IMR-90 (cell line): ENCODE data around the gene IFIT1B. TPM values are rescaled to one million over a fixed set of nuclear protein-coding genes. Genes with fewer than 3 reads are reported as not detected.

Source experiments
- ATAC-seq: fragments of 200-7000 bp; cut with Tn5 transposase; 2 replicates; pipeline ENCODE4 v1.9.1; 2020; ENCODE audit warnings: low read depth, mild to moderate bottlenecking, moderate library complexity
- BruUV-seq: library from RNA; stranded (reverse); fragments of 400-500 nt; replicated peaks from 2 replicates; lab custom pipeline; 2021; lab: Mats Ljungman, UMichigan
- CTCF ChIA-PET: fragments of 300-600 bp; formaldehyde crosslinking; extraction: SDS; loops from one replicate; lab custom pipeline; 2021; ENCODE audit warnings: antibody characterized with exemption; lab: Yijun Ruan, JAX
- POLR2A ChIA-PET: fragments of 300-600 bp; sonication (Branson Sonifier 250); formaldehyde crosslinking; loops from one replicate; lab custom pipeline; 2022; ENCODE audit warnings: antibody characterized with exemption; ENCODE audit not compliant: unreplicated experiment; lab: Charles Lee
- DNase-seq: peaks from one replicate; pipeline ENCODE4 v3.0.0; 2013
- H2AFZ ChIP-seq: replicated peaks from 2 replicates; pipeline ENCODE3; 2013; ENCODE audit warnings: low read length, mild to moderate bottlenecking; ENCODE audit not compliant: poor library complexity
- H2AK5ac ChIP-seq: 2 replicates; pipeline ENCODE4 v1.6.1; 2013; ENCODE audit warnings: low read depth, low read length, inconsistent platforms
- H2AK9ac ChIP-seq: replicated peaks from 2 replicates; pipeline ENCODE3; 2013; ENCODE audit warnings: mild to moderate bottlenecking, low read depth, low read length, moderate library complexity; ENCODE audit not compliant: poor library complexity
- H2BK120ac ChIP-seq: 2 replicates; pipeline ENCODE4 v1.6.1; 2013; ENCODE audit warnings: low read depth, low read length, inconsistent platforms
- H2BK15ac ChIP-seq: 3 replicates; pipeline ENCODE4 v1.6.1; 2013; ENCODE audit warnings: low read depth, low read length, inconsistent platforms
- H2BK20ac ChIP-seq: 2 replicates; pipeline ENCODE4 v1.6.1; 2013; ENCODE audit warnings: low read depth, mild to moderate bottlenecking, inconsistent platforms, low read length, moderate library complexity
- H2BK5ac ChIP-seq: 2 replicates; pipeline ENCODE4 v1.6.1; 2013; ENCODE audit warnings: mild to moderate bottlenecking, low read depth, low read length, inconsistent platforms; ENCODE audit not compliant: poor library complexity, severe bottlenecking
- H3K14ac ChIP-seq: replicated peaks from 2 replicates; pipeline ENCODE4 v1.6.1; 2013; ENCODE audit warnings: low read depth, low read length, inconsistent platforms
- H3K18ac ChIP-seq: 2 replicates; pipeline ENCODE4 v1.6.1; 2013; ENCODE audit warnings: low read depth, low read length, control low read depth
- H3K23ac ChIP-seq: 2 replicates; pipeline ENCODE4 v1.6.1; 2013; ENCODE audit warnings: low read depth, low read length, inconsistent platforms
- H3K27ac ChIP-seq: 2 replicates; pipeline ENCODE4 v1.5.1; 2013; ENCODE audit warnings: mild to moderate bottlenecking, control low read depth, low read length; ENCODE audit not compliant: insufficient read depth
- H3K27me3 ChIP-seq: 2 replicates; pipeline ENCODE4 v1.6.1; 2013; ENCODE audit warnings: low read length; ENCODE audit not compliant: control insufficient read depth, insufficient read depth
- H3K36me3 ChIP-seq: 2 replicates; pipeline ENCODE4 v1.6.1; 2013; ENCODE audit warnings: low read length, mixed read lengths; ENCODE audit not compliant: control insufficient read depth, insufficient read depth
- H3K4ac ChIP-seq: 2 replicates; pipeline ENCODE4 v1.6.1; 2013; ENCODE audit warnings: low read depth, low read length, inconsistent platforms
- H3K4me1 ChIP-seq: 2 replicates; pipeline ENCODE4 v1.6.1; 2013; ENCODE audit warnings: low read length, mixed read lengths; ENCODE audit not compliant: control insufficient read depth, insufficient read depth
- H3K4me2 ChIP-seq: 2 replicates; pipeline ENCODE4 v1.6.1; 2013; ENCODE audit warnings: low read depth, mild to moderate bottlenecking, control low read depth, low read length, moderate library complexity
- H3K4me3 ChIP-seq: 2 replicates; pipeline ENCODE4 v1.5.1; 2013; ENCODE audit warnings: low read depth, mild to moderate bottlenecking, control low read depth, low read length, moderate library complexity; ENCODE audit not compliant: insufficient read depth
- H3K56ac ChIP-seq: 2 replicates; pipeline ENCODE4 v1.6.1; 2013; ENCODE audit warnings: low read length, inconsistent platforms; ENCODE audit not compliant: insufficient read depth; ENCODE audit errors: extremely low read depth
- H3K79me1 ChIP-seq, 2 experiments: 2 replicates each; pipeline ENCODE4 v1.6.1; 2013; ENCODE audit warnings: low read length in 2 of 2, inconsistent platforms in 1 of 2, low read depth in 1 of 2
- H3K9ac ChIP-seq: 2 replicates; pipeline ENCODE4 v1.6.1; 2013; ENCODE audit warnings: low read depth, low read length, control low read depth
- H3K9me1 ChIP-seq: 2 replicates; pipeline ENCODE4 v1.6.1; 2013; ENCODE audit warnings: low read length, inconsistent platforms; ENCODE audit not compliant: insufficient read depth
- H3K9me3 ChIP-seq: 2 replicates; pipeline ENCODE4 v1.6.1; 2013; ENCODE audit warnings: low read length; ENCODE audit not compliant: control insufficient read depth, insufficient read depth
- H4K20me1 ChIP-seq: 2 replicates; pipeline ENCODE4 v1.6.1; 2013; ENCODE audit warnings: low read length, inconsistent platforms; ENCODE audit not compliant: insufficient read depth
- H4K5ac ChIP-seq: 2 replicates; pipeline ENCODE4 v1.6.1; 2013; ENCODE audit warnings: mild to moderate bottlenecking, low read depth, low read length, control low read depth
- H4K8ac ChIP-seq, 2 experiments: 2 replicates each; pipeline ENCODE4 v1.6.1; 2013; ENCODE audit warnings: low read depth in 2 of 2, low read length in 2 of 2, control low read depth in 1 of 2, inconsistent platforms in 1 of 2
- H4K91ac ChIP-seq: 2 replicates; pipeline ENCODE4 v1.6.1; 2013; ENCODE audit warnings: low read depth, low read length, inconsistent platforms; ENCODE audit not compliant: insufficient read depth
- MAZ ChIP-seq: IDR thresholded peaks from 2 replicates; pipeline ENCODE4 v1.6.1; 2012; ENCODE audit warnings: low read depth, mild to moderate bottlenecking, low read length, improper control_type of control experiment, moderate library complexity, borderline replicate concordance
- NFE2L2 ChIP-seq: fragments of 150-350 bp; IDR thresholded peaks from 2 replicates; pipeline ENCODE4 v1.6.1; 2016; ENCODE audit warnings: low read depth, mild to moderate bottlenecking, low read length
- POLR2A ChIP-seq: IDR thresholded peaks from 2 replicates; pipeline ENCODE4 v1.6.1; 2012; ENCODE audit warnings: mild to moderate bottlenecking, low read depth, low read length
- RAD21 ChIP-seq: IDR thresholded peaks from 2 replicates; pipeline ENCODE4 v1.6.1; 2012; ENCODE audit warnings: low read length, improper control_type of control experiment
- RFX5 ChIP-seq: IDR thresholded peaks from 2 replicates; pipeline ENCODE4 v1.8.0; 2012; ENCODE audit warnings: low read depth, mild to moderate bottlenecking, low read length, moderate library complexity
- WGBS, 2 experiments: methylation state at CpG; one replicate each; pipeline versions ENCODE4 v1.1.5 to v1.1.7; 2013; ENCODE audit warnings: missing lambda C conversion rate in 2 of 2; ENCODE audit not compliant: insufficient read length in 1 of 2; ENCODE audit errors: extremely low coverage in 2 of 2; 5-methylcytosine and 5-hydroxymethylcytosine counted together
- dilution Hi-C: fragments of 300-500 bp; cut with HindIII; formaldehyde crosslinking; loops from one replicate; pipeline ENCODE4 v1.14.3; 2018; ENCODE audit warnings: low sequenced_read_pairs; ENCODE audit not compliant: unreplicated experiment
- in situ Hi-C: fragments of 300-500 bp; cut with MboI; formaldehyde crosslinking; loops from 3 replicates; pipeline ENCODE4 v1.14.3; 2019; ENCODE audit warnings: low sequenced_read_pairs, inconsistent platforms, mixed read lengths
- intact Hi-C: fragments of 100-400 bp; cut with micrococcal nuclease; formaldehyde crosslinking; loops from 2 replicates; pipeline ENCODE4 v1.10.0; 2022
- polyA plus RNA-seq, 3 experiments: library from polyadenylated mRNA; depleted of rRNA; stranded (reverse); fragments of >200 nt; gene quantifications; 2 replicates each; pipeline ENCODE4 v1.2.3, GENCODE V29; 2012; ENCODE audit warnings: low replicate concordance in 1 of 3
- total RNA-seq: library from RNA; depleted of rRNA; stranded (reverse); fragments of >200 nt; gene quantifications from 2 replicates; pipeline ENCODE4 v1.2.3, GENCODE V29; 2012
- TF ChIP-seq, protein P1 (sequence below): fragments of 150-350 bp; IDR thresholded peaks from 2 replicates; pipeline ENCODE4 v1.6.1; 2017; ENCODE audit warnings: mild to moderate bottlenecking, antibody characterized with exemption, low read length, low read depth
- TF ChIP-seq, protein P2 (sequence below): fragments of 150-350 bp; IDR thresholded peaks from 2 replicates; pipeline ENCODE4 v1.6.1; 2016; ENCODE audit warnings: low read depth, mild to moderate bottlenecking, low read length, moderate library complexity, borderline replicate concordance

Gene IFIT1B
- total and polyA plus RNA-seq, 2 of the 4 experiments (the other 2 are of a cell fraction): not detected

DNA sequence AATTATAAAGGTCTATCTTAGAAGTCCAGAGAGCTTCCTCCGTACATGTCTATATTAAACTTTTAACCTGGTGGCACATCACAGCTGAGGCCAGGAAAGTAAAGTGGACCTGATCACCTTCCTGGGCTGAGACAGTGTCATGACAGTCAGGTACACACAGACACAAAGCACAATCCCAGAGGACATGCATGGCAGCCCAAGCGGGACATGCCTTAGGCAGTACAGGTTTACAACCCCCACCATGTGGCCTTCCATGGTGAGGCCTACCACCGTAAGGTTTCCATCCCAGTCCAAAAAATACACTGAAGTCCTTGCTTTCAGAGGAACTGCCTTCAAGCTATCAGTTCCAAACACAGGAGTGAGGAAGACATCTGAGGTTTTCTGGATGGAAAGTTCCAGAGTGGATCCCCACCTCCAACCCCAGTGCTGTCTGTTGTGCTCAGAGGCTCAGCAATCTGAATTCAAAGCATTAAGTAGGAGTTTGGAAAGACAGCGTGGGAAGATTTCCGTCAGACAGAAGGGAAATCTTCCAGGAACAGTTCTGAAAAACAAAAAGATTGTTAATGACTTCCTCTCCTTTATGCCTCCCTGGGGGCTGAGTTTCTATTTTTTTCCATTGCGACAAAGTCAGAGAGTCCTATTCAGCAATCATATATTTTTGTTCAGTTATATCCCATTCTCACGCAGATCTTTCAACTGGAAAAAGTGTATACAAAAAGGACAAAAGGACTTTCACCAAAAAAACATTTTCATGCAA is 30.0 kb upstream of the IFIT1B start:
- H3K27me3 ChIP-seq: no peaks in the 10 kb centered on the region
- DNase-seq: no peak
- H4K8ac ChIP-seq: no peak overlapping the region
- H2BK20ac ChIP-seq: no peak overlapping the region
- H2AFZ ChIP-seq: peak overlapping the region; percentile 2
- H3K23ac ChIP-seq: no peak overlapping the region
- no peak overlapping the region for H3K18ac ChIP-seq
- peaks cover 16% of the 10 kb centered on the region for H3K4me1 ChIP-seq
- POLR2A ChIA-PET: no interaction called here
- ATAC-seq: no peak
- no peak overlapping the region for H3K4me3 ChIP-seq
- in situ Hi-C loops (no loop called here), intact Hi-C loops (no loop called here), dilution Hi-C loops (no loop called here)
- no peaks in the 10 kb centered on the region for H3K9me3 ChIP-seq
- H2AK9ac ChIP-seq: no peak overlapping the region
- 0 out of 2 replicates have a peak overlapping the region, but pooled peaks have one; percentile 39 for H3K4ac ChIP-seq
- no peak overlapping the region for H3K56ac ChIP-seq
- no peak for TF ChIP-seq MAZ
- TF ChIP-seq RFX5: no peak
- no peak for TF ChIP-seq POLR2A
- TF ChIP-seq, protein P1, sequence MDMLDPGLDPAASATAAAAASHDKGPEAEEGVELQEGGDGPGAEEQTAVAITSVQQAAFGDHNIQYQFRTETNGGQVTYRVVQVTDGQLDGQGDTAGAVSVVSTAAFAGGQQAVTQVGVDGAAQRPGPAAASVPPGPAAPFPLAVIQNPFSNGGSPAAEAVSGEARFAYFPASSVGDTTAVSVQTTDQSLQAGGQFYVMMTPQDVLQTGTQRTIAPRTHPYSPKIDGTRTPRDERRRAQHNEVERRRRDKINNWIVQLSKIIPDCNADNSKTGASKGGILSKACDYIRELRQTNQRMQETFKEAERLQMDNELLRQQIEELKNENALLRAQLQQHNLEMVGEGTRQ: no peak
- TF ChIP-seq RAD21: no peak
- TF ChIP-seq, protein P2, sequence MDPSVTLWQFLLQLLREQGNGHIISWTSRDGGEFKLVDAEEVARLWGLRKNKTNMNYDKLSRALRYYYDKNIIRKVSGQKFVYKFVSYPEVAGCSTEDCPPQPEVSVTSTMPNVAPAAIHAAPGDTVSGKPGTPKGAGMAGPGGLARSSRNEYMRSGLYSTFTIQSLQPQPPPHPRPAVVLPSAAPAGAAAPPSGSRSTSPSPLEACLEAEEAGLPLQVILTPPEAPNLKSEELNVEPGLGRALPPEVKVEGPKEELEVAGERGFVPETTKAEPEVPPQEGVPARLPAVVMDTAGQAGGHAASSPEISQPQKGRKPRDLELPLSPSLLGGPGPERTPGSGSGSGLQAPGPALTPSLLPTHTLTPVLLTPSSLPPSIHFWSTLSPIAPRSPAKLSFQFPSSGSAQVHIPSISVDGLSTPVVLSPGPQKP: no peak
- no peak for TF ChIP-seq NFE2L2
- H2BK15ac ChIP-seq: peak overlapping the region; percentile 46; the same call in 1 of the 3 replicates
- no TSS peak for BruUV-seq
- no peak overlapping the region for H2BK120ac ChIP-seq
- no peak overlapping the region for H3K27ac ChIP-seq
- H3K14ac ChIP-seq: no peak overlapping the region
- 100% methylated on average over 1 of the region's 7 CpGs; no CpG with 5 or more reads in 1 of the 2 experiments for WGBS, 2 experiments
- peak overlapping the region; percentile 66; the same call in 1 of the 2 replicates for H2AK5ac ChIP-seq
- H3K4me2 ChIP-seq: no peak overlapping the region
- H3K9ac ChIP-seq: no peak overlapping the region
- peaks cover 2% of the 10 kb centered on the region for H3K9me1 ChIP-seq
- no peaks in the 10 kb centered on the region for H3K79me1 ChIP-seq
- H4K91ac ChIP-seq: no peak overlapping the region; the same call in 1 of the 2 replicates
- CTCF ChIA-PET: no interaction called here
- no peak overlapping the region for H2BK5ac ChIP-seq
- H3K36me3 ChIP-seq: no peaks in the 10 kb centered on the region
- no peak overlapping the region for H4K5ac ChIP-seq
- no peaks in the 10 kb centered on the region for H4K20me1 ChIP-seq
